ENCODE measurements around the gene TALDO1. TPM values are rescaled to one million over a fixed set of nuclear protein-coding genes. Genes with fewer than 3 reads are reported as not detected.

TALDO1 gene
- total RNA-seq, 1 experiment from 2014 or later, result 268 TPM

DNA sequence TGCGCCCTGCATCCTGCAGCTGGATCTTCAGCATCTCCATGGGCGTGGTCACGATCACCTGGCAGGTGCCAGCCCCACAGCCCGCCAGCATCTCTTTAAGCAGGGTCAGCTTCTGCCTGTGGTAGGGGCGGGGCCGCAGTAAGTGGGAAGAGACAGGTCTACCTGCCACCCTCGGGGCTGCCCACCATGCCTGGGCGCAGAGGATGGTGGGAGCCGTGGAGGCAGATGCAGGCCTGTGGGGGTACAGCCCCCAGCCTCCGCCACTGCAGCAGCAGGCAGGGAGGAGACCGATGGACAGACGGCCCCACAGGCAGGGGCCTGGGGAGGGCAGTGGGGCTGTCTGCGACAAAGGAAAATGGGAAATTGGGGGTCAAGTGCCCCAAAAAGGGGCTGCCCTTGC, 45.6 kb downstream of the TALDO1 start:
- Histone ChIP-seq H2AK5ac (ENCODE audit: insufficient read length, low read length) (no peak overlapping the region), H2BK120ac (ENCODE audit: low read depth, low read length, poor library complexity, severe bottlenecking) (no peak overlapping the region), H3K4me1 (ENCODE audit: insufficient read depth, low read length) (no peaks in the 10 kb centered on the region; the same call in 1 of the 2 replicates), H3T11ph (ENCODE audit: low read length) (no peak overlapping the region), H2BK15ac (ENCODE audit: low read depth, low read length) (no peak overlapping the region), H3K79me1 (ENCODE audit: insufficient read depth, low read depth, low read length, poor library complexity, severe bottlenecking) (no peaks in the 10 kb centered on the region), H3K4me2 (ENCODE audit: insufficient read depth, insufficient read length, low read length) (no peak overlapping the region), H2BK20ac (ENCODE audit: low read depth, low read length, poor library complexity, severe bottlenecking) (no peak overlapping the region), H2BK12ac (ENCODE audit: insufficient read length, low read depth, low read length) (no peak overlapping the region), H2BK5ac (ENCODE audit: insufficient read length, low read length) (no peak overlapping the region), H2AFZ (ENCODE audit: low read length) (no peak overlapping the region), H3K9ac (ENCODE audit: extremely low read depth, insufficient read length, low read length) (no peak overlapping the region), H4K91ac (ENCODE audit: insufficient read length, low read depth, low read length) (no peak overlapping the region), H3K79me2 (ENCODE audit: insufficient read depth, low read length) (no peaks in the 10 kb centered on the region), H3K27ac (ENCODE audit: insufficient read length, low read depth, low read length) (no peak overlapping the region), H3K56ac (ENCODE audit: insufficient read length, low read depth, low read length) (no peak overlapping the region), H3K27me3 (ENCODE audit: insufficient read depth, low read length) (no peaks in the 10 kb centered on the region), H4K20me1 (ENCODE audit: control insufficient read depth, insufficient read depth, insufficient read length) (peaks cover 2% of the 10 kb centered on the region), H3K4ac (ENCODE audit: low read depth, low read length) (no peak overlapping the region), H3K23me2 (ENCODE audit: insufficient read length, low read depth, low read length, poor library complexity, severe bottlenecking) (peaks cover 12% of the 10 kb centered on the region), H3K18ac (ENCODE audit: insufficient read length, low read depth, low read length) (no peak overlapping the region), H4K8ac (replicated peaks; ENCODE audit: insufficient read length, low read depth, low read length) (no peak overlapping the region), H3K14ac (ENCODE audit: insufficient read depth, low read length) (no peak overlapping the region), H3K23ac (ENCODE audit: insufficient read length, low read depth, low read length) (no peak overlapping the region), H3K9me3 (ENCODE audit: control insufficient read depth, low read depth, low read length) (no peaks in the 10 kb centered on the region), H4K5ac (ENCODE audit: insufficient read length, low read depth, low read length) (no peak overlapping the region)
- peaks cover 0 to 16% (median 3%) of the 10 kb centered on the region in 3 experiments; a peak in 2 of 7 replicates for H3K36me3 Mint-ChIP-seq (ENCODE audit: insufficient read depth in 1 of 3, low read depth in 3 of 3)
- DNase-seq, result no peak
- H3K27me3 Mint-ChIP-seq (ENCODE audit: low read depth), result no peaks in the 10 kb centered on the region
- no peaks in the 10 kb centered on the region for H3K9me3 Mint-ChIP-seq
- no peak overlapping the region for H3K4me3 Mint-ChIP-seq
- WGBS (ENCODE audit: extremely low coverage, insufficient read length, low lambda C conversion rate), result no CpG with 5 or more reads among the region's 13 CpGs
- peaks cover 16 to 37% of the 10 kb centered on the region in 2 experiments for H3K4me1 Mint-ChIP-seq
- H3K27ac Mint-ChIP-seq, result no peak overlapping the region
- TF ChIP-seq, protein P1, sequence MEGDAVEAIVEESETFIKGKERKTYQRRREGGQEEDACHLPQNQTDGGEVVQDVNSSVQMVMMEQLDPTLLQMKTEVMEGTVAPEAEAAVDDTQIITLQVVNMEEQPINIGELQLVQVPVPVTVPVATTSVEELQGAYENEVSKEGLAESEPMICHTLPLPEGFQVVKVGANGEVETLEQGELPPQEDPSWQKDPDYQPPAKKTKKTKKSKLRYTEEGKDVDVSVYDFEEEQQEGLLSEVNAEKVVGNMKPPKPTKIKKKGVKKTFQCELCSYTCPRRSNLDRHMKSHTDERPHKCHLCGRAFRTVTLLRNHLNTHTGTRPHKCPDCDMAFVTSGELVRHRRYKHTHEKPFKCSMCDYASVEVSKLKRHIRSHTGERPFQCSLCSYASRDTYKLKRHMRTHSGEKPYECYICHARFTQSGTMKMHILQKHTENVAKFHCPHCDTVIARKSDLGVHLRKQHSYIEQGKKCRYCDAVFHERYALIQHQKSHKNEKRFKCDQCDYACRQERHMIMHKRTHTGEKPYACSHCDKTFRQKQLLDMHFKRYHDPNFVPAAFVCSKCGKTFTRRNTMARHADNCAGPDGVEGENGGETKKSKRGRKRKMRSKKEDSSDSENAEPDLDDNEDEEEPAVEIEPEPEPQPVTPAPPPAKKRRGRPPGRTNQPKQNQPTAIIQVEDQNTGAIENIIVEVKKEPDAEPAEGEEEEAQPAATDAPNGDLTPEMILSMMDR (conservative IDR thresholded peaks at IDR 0.05), result no peak

Measured in H9 (cell line).